HG03135 (cell line): Measurements from ENCODE around the gene DPH1.

Experiments used
- ATAC-seq: cut with Tn5 transposase; IDR thresholded peaks from one replicate; pipeline ENCODE4 v1.9.1; 2021; ENCODE audit warnings: mild to moderate bottlenecking, moderate library complexity; ENCODE audit not compliant: unreplicated experiment

DPH1 gene

GRCh38 chr17:2060681-2061440 lies 30.9 kb downstream of the DPH1 start:
- ATAC-seq: no peak

GRCh38 chr17:2061441-2061958 lies 31.5 kb downstream of the DPH1 start:
- no peak for ATAC-seq

- no peak for ATAC-seq
These were observed 32.7 kb downstream of the DPH1 start for GRCh38 chr17:2062571-2063183.

- no peak for ATAC-seq
These were observed 33.6 kb downstream of the DPH1 start for GRCh38 chr17:2063261-2064146.

GRCh38 chr17:2064147-2064489 lies 34.2 kb downstream of the DPH1 start:
- no peak for ATAC-seq

- ATAC-seq: no peak
These were observed 34.6 kb downstream of the DPH1 start for GRCh38 chr17:2064520-2064971.

- ATAC-seq: no peak
These were observed 35.2 kb downstream of the DPH1 start for GRCh38 chr17:2064980-2065785.

DNA sequence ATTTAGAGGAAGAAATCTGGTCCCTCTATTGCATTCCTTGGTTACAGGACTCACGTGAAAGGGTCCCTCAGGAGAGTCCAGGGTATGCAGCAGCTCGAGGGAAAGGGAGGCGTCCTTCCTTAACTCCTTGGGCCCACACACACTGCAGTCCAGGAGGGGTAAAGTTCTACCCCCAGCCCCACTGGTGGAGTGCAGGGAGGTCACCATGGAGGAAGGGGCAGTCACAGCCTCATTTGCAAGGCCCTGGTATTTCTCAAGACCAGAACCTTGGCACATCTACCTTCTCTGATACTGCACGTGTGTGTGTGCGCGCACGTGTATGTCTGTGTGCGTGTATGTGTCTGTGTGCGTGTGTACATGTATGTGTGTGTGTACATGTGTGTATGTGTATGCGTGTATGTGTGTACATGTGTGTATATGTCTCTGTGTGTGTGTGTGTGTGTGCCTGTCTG lies 36.0 kb downstream of the DPH1 start:
- no peak for ATAC-seq

GRCh38 chr17:2067048-2067561 lies 37.2 kb downstream of the DPH1 start:
- ATAC-seq: no peak

DNA sequence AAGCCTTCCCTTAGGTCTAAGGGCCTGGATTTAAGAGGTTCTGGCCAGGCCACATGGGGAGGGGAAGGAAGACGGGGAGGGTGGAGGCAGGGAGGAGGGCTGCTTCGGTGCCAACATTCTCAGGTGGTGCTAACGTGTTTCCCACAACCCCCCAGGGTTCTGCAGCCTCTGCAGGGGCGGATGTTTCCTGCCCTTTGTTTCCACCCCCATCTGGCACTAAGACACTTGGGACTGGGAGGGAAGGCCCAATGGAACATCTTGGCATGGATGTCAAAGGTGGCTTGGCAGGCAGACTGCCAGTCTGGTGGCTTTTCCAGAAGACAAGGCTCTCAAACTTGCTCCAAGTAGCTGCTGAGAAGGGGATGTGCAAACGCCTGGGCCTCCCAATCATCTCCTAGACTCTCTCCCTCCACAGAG lies 37.7 kb downstream of the DPH1 start:
- no peak for ATAC-seq

DNA sequence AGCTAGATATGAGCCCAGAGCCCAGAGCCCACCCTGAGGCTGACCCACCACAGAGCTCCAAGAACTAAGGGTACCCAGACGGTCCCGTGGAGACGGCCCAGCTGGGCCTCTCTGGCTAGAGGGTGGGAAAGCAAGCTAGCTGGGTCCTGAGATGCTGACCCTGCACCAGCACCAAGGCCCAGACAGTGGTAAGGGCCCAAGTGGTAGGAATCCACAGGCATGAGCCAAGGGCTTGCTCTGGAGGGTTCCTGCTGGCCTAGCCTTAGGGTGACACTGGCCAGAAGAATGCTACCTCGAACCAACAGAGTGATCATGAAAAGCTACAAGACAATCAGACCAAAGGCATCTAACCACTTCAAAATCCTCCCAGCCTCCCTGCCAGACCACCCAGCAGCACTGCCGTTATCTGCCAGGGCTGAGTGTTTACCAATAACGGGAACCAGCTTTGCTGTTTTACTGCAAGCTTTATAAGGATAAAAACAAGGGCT lies 38.1 kb downstream of the DPH1 start:
- no peak for ATAC-seq

DNA sequence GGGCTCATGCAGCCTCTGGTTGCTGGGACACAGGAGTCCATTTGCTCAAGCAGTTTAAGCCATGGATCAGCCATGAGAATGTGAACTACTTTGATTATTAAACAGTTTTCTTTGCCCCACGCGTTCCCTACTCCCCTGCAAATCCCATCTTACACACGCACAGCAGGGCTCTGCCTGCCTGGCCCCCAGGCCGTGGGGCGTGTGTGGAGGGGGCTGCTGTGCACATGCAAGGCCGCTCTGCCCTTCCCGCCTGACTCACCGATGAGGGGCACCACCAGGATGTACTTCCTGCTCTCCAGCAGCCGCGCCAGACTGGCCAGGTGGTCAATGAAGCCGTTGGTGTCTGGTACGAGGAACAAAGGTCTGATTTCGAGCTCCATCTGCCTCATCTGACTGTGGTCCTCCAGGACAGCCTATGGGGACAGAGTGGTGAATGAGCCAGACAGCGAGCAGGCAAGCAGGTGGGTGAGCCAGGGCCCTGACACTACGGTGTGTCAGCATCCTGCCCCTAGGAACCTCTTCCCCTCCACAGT lies 38.6 kb downstream of the DPH1 start:
- ATAC-seq: no peak

GRCh38 chr17:2070241-2071023 lies 40.5 kb downstream of the DPH1 start:
- peak; percentile 75 for ATAC-seq

- ATAC-seq: no peak
These were observed 41.1 kb downstream of the DPH1 start for GRCh38 chr17:2071024-2071385.

DNA sequence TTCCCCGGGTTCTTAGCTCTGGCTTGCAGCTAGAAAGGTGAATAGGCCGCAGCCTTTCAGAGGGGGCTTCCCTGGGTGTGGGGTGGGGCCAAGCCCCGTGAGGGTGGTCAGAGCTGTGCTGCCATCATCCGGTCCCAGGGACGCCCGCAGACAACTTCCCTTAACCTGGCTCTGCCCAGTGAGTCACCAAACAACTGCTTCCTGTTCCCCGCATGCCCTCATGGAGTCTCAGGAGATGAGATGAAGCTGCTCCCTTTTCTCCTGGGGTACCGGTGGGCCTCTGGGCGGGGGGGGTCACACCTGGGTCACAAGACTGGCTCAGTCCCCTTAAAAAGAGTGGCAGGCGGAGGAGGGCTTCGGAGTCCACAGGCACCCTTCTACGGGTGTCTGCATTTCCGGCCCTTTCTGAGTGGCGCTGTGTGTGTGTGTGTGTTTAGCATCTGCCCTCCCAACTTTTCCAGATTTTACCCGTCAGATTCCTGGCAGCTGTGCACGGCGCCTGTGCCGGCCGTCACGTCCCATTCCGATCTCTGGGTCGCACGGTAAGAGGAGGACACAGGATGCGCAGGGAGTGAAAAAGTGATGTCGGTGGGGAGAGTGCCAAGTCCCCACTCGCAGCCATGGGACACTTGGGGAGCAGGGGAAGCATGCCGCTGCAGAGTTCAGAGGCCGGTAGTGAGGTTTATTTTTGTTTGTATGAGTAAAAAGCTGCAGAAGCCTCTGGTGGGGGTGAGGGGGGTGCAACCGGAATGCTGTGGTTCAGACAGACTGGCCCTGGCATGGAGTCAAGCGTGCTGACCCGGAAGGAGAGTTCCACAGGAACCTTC lies 41.7 kb downstream of the DPH1 start:
- ATAC-seq: no peak

DNA sequence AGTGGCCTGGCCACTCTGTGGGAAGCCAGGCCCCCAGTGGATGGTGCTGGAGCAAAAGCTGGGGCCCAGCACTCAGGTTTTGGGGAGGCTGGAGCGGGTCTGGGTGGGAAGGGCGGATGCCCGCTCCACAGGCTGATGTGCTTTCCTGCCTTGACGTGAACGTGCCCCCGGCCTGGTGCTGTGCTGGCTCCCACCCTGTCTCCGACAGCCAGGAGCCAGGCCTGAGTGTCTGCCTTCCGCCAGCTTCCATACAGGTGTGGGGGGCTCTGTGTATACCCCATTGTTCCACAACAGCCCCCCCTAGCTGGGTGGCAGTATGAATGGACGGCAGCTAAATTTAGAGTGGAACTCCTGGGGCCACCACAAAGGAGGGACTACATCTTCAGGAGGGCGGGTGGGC lies 45.0 kb downstream of the DPH1 start:
- no peak for ATAC-seq

- ATAC-seq: no peak
These were observed 45.6 kb downstream of the DPH1 start for GRCh38 chr17:2075336-2076086.
